ENCODE data around the gene APH1A.
A peak's percentile ranks its signal among the peaks of the same experiment; 100 is the strongest.
"Not testable (repeated sequence)": the region's sequence is repeated elsewhere in the genome, so short reads cannot be mapped to it uniquely, and the experiment has no call there.

APH1A gene

DNA sequence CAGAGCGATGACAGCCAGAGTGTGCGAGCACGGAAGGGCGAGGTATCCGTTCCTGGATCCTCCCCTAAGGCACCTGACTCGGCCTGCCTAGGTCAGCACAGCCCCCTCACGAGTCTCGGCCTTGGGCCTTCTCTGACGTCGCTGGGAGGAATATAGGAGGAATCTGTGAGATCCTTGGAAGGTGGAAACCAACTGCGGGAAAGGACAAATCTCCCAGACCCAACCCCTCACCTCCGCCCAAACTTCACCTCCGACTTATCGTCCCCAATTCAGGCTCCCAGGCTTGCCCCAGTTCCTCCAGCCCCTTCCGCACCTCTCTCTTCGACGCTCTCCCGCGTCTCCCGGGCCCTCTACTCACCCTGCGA is 494 bp downstream of the APH1A start:
- peak in 12 of 56 donors; percentile 4 to 53 (median 26) for DNase-seq

DNA sequence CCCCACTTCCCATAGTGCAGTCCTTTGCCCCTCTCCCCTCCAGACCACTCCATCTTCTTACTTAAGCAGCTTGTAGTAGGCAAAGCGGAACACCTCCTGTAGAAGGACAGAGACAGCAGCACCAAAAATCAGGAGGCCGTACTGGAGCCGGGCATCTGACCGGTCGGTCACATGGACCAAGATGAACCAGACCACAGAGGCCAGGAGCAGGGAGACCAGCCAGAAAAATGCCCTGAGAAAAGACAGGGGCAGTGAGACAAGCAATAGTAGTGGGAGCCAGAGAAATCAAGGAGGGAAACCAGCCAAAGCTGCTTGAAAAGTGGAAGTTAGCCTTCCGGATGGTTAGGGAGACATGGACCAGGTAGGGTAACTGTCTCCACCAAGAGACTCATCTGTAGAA is 920 bp downstream of the APH1A start:
- peak in 1 of 56 donors; percentile 16 for DNase-seq

DNA sequence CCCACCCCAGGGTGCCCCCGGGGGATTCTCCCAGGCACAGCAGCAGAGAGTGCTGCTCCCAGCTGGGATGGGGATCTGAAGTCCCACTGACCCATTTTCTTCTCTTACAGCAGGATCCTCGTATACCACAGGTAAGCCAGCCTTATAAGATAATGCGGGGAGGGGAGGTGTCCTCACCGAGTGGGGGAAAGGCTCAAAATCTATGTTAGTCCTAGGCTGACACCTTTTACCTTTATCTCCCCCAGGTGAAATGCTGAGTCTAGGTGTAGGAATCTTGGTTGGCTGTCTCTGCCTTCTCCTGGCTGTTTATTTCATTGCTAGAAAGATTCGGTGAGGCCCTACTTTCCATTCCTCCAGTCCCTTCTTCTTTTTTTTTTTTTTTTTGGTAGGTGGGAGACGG is 5.3 kb downstream of the APH1A start:
- no peak for DNase-seq

GRCh38 chr1:150262388-150263320 is 6.2 kb downstream of the APH1A start:
- no peak for DNase-seq

DNA sequence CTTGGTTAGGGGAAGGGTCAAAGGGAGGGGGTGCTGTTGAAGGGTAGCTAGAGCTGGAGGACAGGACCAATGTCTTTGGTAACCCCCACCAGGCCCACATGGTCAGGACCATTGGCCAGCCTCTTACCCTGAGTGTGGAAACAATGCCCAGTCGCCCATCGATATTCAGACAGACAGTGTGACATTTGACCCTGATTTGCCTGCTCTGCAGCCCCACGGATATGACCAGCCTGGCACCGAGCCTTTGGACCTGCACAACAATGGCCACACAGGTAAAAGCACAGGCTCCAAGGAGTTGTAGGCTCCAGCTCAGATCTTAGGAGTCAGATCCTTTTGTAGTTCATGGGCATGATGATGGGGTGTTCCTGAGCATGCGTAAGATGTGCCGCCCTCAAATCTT is 7.4 kb downstream of the APH1A start:
- DNase-seq, result no peak

- DNase-seq, result peak in 2 of 56 donors; percentile 8 to 44
These were observed 8.8 kb downstream of the APH1A start for GRCh38 chr1:150259758-150260669.

DNA sequence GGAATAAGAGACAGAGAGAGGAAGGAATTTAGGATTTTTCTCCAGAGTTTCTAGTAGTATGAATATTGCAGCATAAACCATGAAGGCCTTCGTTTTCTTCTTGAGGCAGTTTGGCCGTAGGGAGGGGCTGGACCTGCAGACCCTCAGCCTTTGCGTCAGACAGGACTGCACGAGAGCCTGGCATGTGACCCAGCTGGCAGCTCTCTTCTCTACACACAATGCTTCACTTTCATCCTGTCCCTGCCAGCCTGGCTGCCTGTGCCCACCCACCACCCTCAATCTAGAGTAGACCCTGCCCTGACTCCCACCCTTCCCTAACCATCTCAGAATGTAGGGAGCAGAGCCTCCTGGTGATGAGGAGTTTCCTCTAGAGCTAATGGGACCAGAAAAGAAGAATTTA is 9.6 kb downstream of the APH1A start:
- peak in 27 of 56 donors; percentile 8 to 72 (median 27) for DNase-seq

DNA sequence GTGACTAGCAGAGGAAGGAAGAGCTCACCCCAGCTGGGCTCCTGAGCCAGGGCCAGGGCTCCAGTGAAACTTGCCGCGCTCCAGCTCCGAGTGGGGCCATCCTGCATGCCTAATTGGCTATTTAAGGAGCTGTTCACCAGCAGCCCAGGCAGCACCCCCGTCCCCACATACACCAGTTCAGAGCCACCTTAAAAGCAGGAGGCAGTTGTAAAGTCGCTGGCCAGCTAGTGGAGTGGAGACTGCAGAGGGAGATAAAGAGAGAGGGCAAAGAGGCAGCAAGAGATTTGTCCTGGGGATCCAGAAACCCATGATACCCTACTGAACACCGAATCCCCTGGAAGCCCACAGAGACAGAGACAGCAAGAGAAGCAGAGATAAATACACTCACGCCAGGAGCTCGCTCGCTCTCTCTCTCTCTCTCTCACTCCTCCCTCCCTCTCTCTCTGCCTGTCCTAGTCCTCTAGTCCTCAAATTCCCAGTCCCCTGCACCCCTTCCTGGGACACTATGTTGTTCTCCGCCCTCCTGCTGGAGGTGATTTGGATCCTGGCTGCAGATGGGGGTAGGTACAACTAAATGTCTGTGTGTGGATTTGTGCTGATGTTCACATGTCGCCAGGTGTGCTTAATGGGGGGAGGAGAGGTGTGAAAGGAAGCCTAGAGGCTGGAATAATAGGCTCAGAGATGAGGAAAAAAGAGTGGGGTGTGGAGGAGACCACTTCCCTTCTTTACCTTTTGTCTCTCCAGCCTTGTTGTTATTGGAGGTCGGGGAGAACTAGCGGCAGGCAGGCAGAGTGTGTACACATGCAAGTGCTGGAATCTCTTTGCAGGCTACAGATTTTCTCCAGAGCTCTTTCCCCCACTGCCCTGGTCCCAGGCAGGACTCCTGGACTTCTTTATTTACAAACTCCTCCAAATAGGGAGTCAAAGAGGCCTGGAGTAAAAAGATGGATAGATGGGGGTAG is 10.9 kb downstream of the APH1A start, which contains the start of gene CA14:
Gene CA14, plus strand, starts transcription at position 151 of the 962 bp plus-strand sequence. Its CDS starts 355 bp downstream, at position 506.
- peak in 50 of 56 donors; percentile 11 to 84 (median 51) for DNase-seq

GRCh38 chr1:150256554-150257341 is 12.1 kb downstream of the APH1A start:
- DNase-seq, result peak in 52 of 56 donors; percentile 12 to 91 (median 68)

DNA sequence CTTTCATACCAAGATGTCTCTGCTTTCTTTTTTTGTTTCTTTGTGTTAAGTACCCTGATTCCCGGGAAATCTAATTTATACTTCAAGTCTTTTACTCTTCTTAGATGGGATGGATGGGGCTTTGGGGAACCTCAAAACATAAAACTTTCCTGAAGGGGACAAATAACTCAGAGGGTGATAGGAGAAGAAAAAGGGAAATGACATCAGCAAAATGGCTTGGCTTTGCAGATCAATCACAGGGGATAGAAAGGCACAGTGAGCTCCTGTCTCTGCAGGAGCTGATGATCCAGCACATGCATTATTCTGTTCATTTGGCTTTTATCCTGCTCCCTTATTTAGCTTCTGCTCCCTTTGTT is 12.6 kb downstream of the APH1A start:
- peak in 2 of 56 donors; percentile 40 to 42 for DNase-seq

GRCh38 chr1:150249936-150250335 is 18.9 kb downstream of the APH1A start:
- no peak for DNase-seq

DNA sequence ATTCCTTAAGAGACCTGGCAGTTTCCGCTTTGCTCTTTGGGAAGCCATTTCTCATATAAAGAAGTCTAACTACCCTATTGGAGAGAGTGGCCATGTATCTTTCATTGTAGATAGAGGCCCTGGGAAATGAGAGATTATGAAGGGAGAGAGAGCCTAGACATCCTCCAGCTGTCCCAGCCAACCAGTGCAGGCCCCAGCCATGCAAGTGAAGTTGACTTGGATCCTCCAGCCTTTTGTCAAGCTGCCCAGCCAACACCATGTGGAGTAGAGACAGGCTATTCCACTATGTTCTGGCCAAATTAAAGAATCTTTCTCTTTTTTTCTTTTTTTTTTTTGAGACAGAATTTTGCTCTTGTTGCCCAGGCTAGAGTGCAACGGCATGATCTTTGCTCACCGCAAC is 25.8 kb downstream of the APH1A start:
- no peak for DNase-seq

DNA sequence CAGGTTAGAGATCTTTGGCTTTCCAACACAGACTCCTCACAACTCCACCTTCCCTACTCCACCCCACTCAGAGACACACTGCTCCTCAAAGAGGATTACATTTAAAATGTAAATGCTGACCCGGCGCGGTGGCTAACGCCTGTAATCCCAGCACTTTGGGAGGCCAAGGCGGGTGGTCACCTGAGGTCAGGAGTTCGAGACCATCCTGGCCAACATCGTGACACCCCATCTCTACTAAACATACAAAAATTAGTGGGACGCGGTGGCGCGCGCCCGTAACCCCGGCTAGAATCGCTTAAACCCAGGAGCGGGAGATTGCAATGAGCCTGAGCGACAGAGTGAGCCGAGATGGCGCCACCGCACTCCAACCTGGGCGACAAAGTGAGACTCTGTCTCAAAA is 31.1 kb downstream of the APH1A start:
- DNase-seq, result no peak

GRCh38 chr1:150237176-150237575 is 31.6 kb downstream of the APH1A start:
- DNase-seq, result not testable (repeated sequence)

DNA sequence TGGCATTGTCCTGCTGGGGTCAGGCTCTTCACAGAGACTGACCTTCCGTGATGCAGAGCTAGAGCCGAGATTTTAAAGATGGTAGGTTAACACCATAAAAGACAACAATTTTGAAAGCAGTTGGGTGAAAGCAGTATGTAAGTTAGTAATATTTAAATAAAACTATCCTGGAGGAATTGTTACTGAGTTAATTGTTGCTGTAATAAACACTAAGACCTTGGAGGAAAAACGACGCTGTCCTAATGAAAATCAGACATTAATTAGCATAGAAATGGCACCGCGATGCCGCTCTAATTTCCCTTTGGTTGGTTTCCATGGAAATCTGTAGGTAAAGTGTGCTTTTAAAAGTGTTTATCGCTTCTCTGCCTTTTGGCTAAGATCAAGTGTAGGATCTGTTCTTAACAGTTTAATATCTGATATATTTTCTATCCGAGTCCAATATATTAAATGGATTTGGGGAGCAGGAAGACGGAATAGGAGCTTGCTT is 32.2 kb downstream of the APH1A start:
- DNase-seq, result no peak

GRCh38 chr1:150235852-150236613 is 32.8 kb downstream of the APH1A start, which contains the start of gene ANP32E:
Gene ANP32E (minus strand): TSS chr1:150236112. CDS start chr1:150235786, 326 bp downstream.
- peak in 55 of 56 donors; percentile 46 to 98 (median 89) for DNase-seq

- peak in 11 of 56 donors; percentile 17 to 57 (median 33) for DNase-seq
These were observed 33.4 kb downstream of the APH1A start for GRCh38 chr1:150235294-150235851.

- DNase-seq, result peak in 50 of 56 donors; percentile 13 to 77 (median 58)
These were observed 34.1 kb downstream of the APH1A start for GRCh38 chr1:150234566-150235293.
